ENCODE data around the gene ANKRD10.

GRCh38 chr13:110916301-110917142 is 1.7 kb upstream of the ANKRD10 start:
- no peak for TF ChIP-seq MAX (IDR thresholded peaks at IDR 0.05; ENCODE audit: insufficient read depth, insufficient read length)
- no peak for TF ChIP-seq CTCF (IDR thresholded peaks at IDR 0.05; ENCODE audit: extremely low read depth in 1 of 2, insufficient read depth in 1 of 2, low read depth in 1 of 2, low read length in 2 of 2)
- no peak for TF ChIP-seq GATA2 (IDR thresholded peaks at IDR 0.05; ENCODE audit: insufficient read depth, insufficient read length, low read depth, low read length)
- no peak for TF ChIP-seq POLR2A (IDR thresholded peaks at IDR 0.05; ENCODE audit: low read depth, low read length)
- TF ChIP-seq POLR2AphosphoS5 (IDR thresholded peaks at IDR 0.05; ENCODE audit: insufficient read depth, low read depth, low read length) = no peak
- TF ChIP-seq EZH2 (IDR thresholded peaks at IDR 0.05; ENCODE audit: borderline replicate concordance, low read depth, low read length, severe bottlenecking) = no peak

Data from endothelial cell of umbilical vein (primary cell).